GM20000 (cell line): ENCODE data around the gene PLXND1.

Experiments used
- DNase-seq: peaks from one replicate; pipeline ENCODE4 v3.0.0; 2012; ENCODE audit warnings: low spot score
- TF ChIP-seq, protein P1 (sequence below): IDR thresholded peaks from 2 replicates; pipeline ENCODE4 v1.5.1; 2012; ENCODE audit warnings: mild to moderate bottlenecking, control low read depth; ENCODE audit errors: extremely low read depth, missing control alignments

PLXND1 gene

DNA sequence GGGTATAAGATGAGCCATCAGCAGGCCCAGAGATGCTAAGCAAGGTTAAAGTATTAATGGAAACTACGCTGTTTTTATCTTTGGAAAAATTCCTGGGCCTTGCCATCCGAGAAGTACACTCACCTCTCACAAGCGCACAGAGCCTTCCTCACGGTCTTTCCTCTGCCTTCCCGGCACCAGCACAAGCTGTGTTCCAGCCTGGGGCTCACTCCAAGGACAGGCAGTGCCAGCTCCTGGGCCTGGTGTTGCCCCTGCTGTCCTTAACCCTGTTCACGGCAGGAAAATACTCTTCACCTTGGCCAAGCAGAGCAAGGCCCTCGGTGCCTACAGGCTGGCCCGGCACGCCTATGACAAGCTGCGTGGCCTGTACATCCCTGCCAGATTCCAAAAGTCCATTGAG, 92.4 kb downstream of the PLXND1 start:
- TF ChIP-seq, protein P1, sequence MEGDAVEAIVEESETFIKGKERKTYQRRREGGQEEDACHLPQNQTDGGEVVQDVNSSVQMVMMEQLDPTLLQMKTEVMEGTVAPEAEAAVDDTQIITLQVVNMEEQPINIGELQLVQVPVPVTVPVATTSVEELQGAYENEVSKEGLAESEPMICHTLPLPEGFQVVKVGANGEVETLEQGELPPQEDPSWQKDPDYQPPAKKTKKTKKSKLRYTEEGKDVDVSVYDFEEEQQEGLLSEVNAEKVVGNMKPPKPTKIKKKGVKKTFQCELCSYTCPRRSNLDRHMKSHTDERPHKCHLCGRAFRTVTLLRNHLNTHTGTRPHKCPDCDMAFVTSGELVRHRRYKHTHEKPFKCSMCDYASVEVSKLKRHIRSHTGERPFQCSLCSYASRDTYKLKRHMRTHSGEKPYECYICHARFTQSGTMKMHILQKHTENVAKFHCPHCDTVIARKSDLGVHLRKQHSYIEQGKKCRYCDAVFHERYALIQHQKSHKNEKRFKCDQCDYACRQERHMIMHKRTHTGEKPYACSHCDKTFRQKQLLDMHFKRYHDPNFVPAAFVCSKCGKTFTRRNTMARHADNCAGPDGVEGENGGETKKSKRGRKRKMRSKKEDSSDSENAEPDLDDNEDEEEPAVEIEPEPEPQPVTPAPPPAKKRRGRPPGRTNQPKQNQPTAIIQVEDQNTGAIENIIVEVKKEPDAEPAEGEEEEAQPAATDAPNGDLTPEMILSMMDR, result no peak
- no peak for DNase-seq

DNA sequence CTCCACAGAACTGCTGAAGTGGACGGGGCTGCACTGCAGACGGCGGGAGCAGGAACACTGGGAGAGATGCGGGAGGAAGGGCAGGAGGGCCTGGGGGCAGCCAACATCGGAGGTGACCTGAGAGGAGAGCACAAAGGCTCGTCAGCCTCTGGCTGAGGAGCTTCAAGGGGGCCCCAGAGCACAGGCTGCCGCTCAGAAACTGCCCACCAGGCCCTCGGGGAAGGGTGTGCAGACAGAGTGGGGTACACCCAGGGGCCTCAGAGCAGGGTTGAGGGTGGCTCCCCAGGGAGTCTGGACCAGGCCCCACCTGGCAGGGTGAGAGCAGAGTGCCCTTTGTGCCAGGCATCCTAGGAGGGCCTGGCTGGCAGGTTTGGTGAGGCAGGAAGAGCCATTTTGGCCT, 92.8 kb downstream of the PLXND1 start:
- TF ChIP-seq, protein P1, result no peak
- no peak for DNase-seq

GRCh38 chr3:129512595-129512994, 93.9 kb downstream of the PLXND1 start:
- DNase-seq, result no peak
- TF ChIP-seq, protein P1, result no peak

GRCh38 chr3:129507181-129507831, 99.2 kb downstream of the PLXND1 start:
- TF ChIP-seq, protein P1, result no peak
- no peak for DNase-seq

- no peak for DNase-seq
- TF ChIP-seq, protein P1, result no peak
Observed at GRCh38 chr3:129506231-129506742, 100.2 kb downstream of the PLXND1 start.

GRCh38 chr3:129505341-129505740, 101.1 kb downstream of the PLXND1 start:
- DNase-seq, result no peak

More at GRCh38 chr3:129505341-129505740, 101.1 kb downstream of the PLXND1 start:
- TF ChIP-seq, protein P1, result no peak
